ENCODE data around the gene GTF2A1L. TPM values are rescaled to one million over a fixed set of nuclear protein-coding genes. Genes with fewer than 3 reads are reported as not detected.

The GTF2A1L gene
- total RNA-seq, 1 donor from 2014 or later, result 3.7 TPM

DNA sequence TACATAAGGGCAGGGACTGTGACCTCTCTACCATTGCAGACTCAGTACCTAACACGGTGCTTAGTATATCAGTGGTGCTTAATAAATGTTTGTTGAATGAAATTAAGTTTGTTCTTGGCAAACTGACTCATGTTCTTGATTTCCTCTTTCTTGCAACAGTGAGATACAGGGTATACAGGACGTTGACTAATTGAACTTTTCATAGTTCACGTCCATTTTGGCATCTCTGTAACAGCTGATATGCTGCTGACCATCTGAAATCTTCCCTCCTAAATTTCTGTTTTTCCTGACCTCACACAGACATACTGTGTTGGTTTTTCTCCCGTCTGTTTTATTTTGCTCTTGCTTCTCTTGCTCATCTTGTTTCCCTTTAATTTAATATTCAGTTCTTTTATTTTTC lies 93.7 kb downstream of the GTF2A1L start:
- H3K4me1 ChIP-seq, result peaks cover 7% of the 10 kb centered on the region
- H3K79me2 ChIP-seq (ENCODE audit: low read depth), result no peaks in the 10 kb centered on the region
- Mint-ChIP-seq H3K27ac (no peak overlapping the region), H3K4me1 (peaks cover 21% of the 10 kb centered on the region), H3K9me3 (peaks cover 4% of the 10 kb centered on the region), H3K4me3 (no peak overlapping the region), H3K27me3 (ENCODE audit: insufficient read depth, low read depth) (no peaks in the 10 kb centered on the region), H3K36me3 (no peaks in the 10 kb centered on the region)
- no peaks in the 10 kb centered on the region for H3F3A ChIP-seq (ENCODE audit: low read depth)
- no peak overlapping the region for H3K4me2 ChIP-seq
- H3K27me3 ChIP-seq, result no peaks in the 10 kb centered on the region
- H3K36me3 ChIP-seq, result no peaks in the 10 kb centered on the region
- no peak overlapping the region for H3K27ac ChIP-seq
- no peak overlapping the region for H3K4me3 ChIP-seq
- H2AFZ ChIP-seq (replicated peaks), result no peak overlapping the region
- H3K9ac ChIP-seq, result no peak overlapping the region
- no peak for DNase-seq (ENCODE audit: low spot score)
- no peaks in the 10 kb centered on the region for H4K20me1 ChIP-seq (ENCODE audit: low read depth)
- H3K9me3 ChIP-seq (ENCODE audit: low read depth), result no peaks in the 10 kb centered on the region
- TF ChIP-seq EZH2phosphoT487 (IDR thresholded peaks at IDR 0.05) (no peak), EZH2 (IDR thresholded peaks at IDR 0.05) (no peak)
- TF ChIP-seq, protein P1, sequence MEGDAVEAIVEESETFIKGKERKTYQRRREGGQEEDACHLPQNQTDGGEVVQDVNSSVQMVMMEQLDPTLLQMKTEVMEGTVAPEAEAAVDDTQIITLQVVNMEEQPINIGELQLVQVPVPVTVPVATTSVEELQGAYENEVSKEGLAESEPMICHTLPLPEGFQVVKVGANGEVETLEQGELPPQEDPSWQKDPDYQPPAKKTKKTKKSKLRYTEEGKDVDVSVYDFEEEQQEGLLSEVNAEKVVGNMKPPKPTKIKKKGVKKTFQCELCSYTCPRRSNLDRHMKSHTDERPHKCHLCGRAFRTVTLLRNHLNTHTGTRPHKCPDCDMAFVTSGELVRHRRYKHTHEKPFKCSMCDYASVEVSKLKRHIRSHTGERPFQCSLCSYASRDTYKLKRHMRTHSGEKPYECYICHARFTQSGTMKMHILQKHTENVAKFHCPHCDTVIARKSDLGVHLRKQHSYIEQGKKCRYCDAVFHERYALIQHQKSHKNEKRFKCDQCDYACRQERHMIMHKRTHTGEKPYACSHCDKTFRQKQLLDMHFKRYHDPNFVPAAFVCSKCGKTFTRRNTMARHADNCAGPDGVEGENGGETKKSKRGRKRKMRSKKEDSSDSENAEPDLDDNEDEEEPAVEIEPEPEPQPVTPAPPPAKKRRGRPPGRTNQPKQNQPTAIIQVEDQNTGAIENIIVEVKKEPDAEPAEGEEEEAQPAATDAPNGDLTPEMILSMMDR (IDR thresholded peaks at IDR 0.05), result no peak

DNA sequence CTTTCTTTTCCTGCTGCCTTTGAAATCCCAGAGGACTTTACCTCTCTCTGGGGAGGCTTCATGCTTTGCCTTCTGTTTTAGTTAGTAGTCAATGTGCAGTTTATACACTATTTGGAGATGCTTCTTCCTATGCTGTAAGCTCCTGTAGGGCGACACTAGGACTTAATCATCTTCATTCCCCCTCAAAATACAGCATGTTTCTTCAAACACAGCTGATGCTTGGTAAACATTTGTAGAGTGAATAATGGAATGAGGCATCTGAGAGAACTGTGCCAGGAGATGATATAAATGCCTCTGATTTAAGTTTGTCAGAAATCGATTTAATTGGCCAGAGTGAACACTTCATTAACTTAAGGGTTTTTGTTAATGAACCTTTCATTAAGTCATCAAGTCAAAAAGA lies 94.5 kb downstream of the GTF2A1L start:
- DNase-seq (ENCODE audit: low spot score), result no peak
- no peaks in the 10 kb centered on the region for H3K9me3 ChIP-seq (ENCODE audit: low read depth)
- peaks cover 2% of the 10 kb centered on the region for H3K9me3 Mint-ChIP-seq
- no peaks in the 10 kb centered on the region for H3K36me3 ChIP-seq
- H3F3A ChIP-seq (ENCODE audit: low read depth), result no peaks in the 10 kb centered on the region
- no peak overlapping the region for H3K27ac Mint-ChIP-seq
- H4K20me1 ChIP-seq (ENCODE audit: low read depth), result no peaks in the 10 kb centered on the region
- H3K4me1 ChIP-seq, result peaks cover 7% of the 10 kb centered on the region
- no peaks in the 10 kb centered on the region for H3K79me2 ChIP-seq (ENCODE audit: low read depth)
- H3K27ac ChIP-seq, result no peak overlapping the region
- H3K27me3 ChIP-seq, result no peaks in the 10 kb centered on the region
- no peak overlapping the region for H3K4me3 Mint-ChIP-seq
- TF ChIP-seq, protein P1 (IDR thresholded peaks at IDR 0.05), result no peak
- TF ChIP-seq EZH2 (IDR thresholded peaks at IDR 0.05), result no peak
- no peak for TF ChIP-seq EZH2phosphoT487 (IDR thresholded peaks at IDR 0.05)
- peaks cover 22% of the 10 kb centered on the region for H3K4me1 Mint-ChIP-seq
- H3K4me2 ChIP-seq, result no peak overlapping the region
- H3K4me3 ChIP-seq, result no peak overlapping the region
- no peaks in the 10 kb centered on the region for H3K36me3 Mint-ChIP-seq
- no peaks in the 10 kb centered on the region for H3K27me3 Mint-ChIP-seq (ENCODE audit: insufficient read depth, low read depth)
- no peak overlapping the region for H2AFZ ChIP-seq (replicated peaks)
- H3K9ac ChIP-seq, result no peak overlapping the region

DNA sequence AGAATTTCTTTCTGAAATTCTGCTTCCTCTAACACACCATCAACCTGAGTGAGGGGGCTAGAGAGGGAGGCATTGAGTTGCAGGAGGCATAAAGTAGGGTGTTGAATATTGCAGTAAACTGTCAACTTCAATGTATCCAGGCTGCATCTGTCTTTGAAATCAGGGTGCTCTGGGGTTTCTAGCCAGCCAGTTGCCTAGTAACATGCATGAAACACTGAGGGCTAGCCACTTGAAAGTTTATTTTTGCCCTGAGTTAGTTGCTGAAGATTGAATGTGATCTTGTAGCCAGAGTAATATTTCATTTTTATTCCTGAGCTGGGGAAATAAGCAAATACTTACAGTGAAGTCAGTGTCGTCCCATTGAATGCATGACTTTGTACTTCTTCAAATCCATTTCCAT lies 96.0 kb downstream of the GTF2A1L start:
- no peaks in the 10 kb centered on the region for H3K9me3 Mint-ChIP-seq
- Histone ChIP-seq H3K27me3 (no peaks in the 10 kb centered on the region), H3K79me2 (ENCODE audit: low read depth) (no peaks in the 10 kb centered on the region), H3K4me1 (peaks cover 21% of the 10 kb centered on the region), H3F3A (ENCODE audit: low read depth) (peaks cover 6% of the 10 kb centered on the region), H3K36me3 (no peaks in the 10 kb centered on the region), H3K9ac (no peak overlapping the region), H3K4me3 (no peak overlapping the region), H2AFZ (replicated peaks) (no peak overlapping the region), H3K4me2 (no peak overlapping the region), H3K27ac (no peak overlapping the region), H4K20me1 (ENCODE audit: low read depth) (no peaks in the 10 kb centered on the region), H3K9me3 (ENCODE audit: low read depth) (no peaks in the 10 kb centered on the region)
- H3K4me1 Mint-ChIP-seq, result peaks cover 30% of the 10 kb centered on the region
- TF ChIP-seq EZH2phosphoT487 (IDR thresholded peaks at IDR 0.05) (no peak), EZH2 (IDR thresholded peaks at IDR 0.05) (no peak)
- TF ChIP-seq, protein P1 (IDR thresholded peaks at IDR 0.05), result no peak
- no peak overlapping the region for H3K4me3 Mint-ChIP-seq
- no peaks in the 10 kb centered on the region for H3K36me3 Mint-ChIP-seq
- DNase-seq (ENCODE audit: low spot score), result no peak
- no peak overlapping the region for H3K27ac Mint-ChIP-seq
- no peaks in the 10 kb centered on the region for H3K27me3 Mint-ChIP-seq (ENCODE audit: insufficient read depth, low read depth)
